K562 (cell line): Measurements from ENCODE around the gene NR2F6. TPM values are rescaled to one million over a fixed set of nuclear protein-coding genes. Genes with fewer than 3 reads are reported as not detected.

Experiments used
- C11orf30 ChIP-seq: fragments of 450-650 bp; IDR thresholded peaks from 2 replicates; pipeline ENCODE4 v1.6.1; 2016; ENCODE audit warnings: low read depth, mild to moderate bottlenecking
- CC2D1A ChIP-seq: fragments of 450-650 bp; IDR thresholded peaks from 2 replicates; pipeline ENCODE4 v1.6.1; 2017; ENCODE audit warnings: mild to moderate bottlenecking
- CCAR2 ChIP-seq: fragments of 200-400 bp; formaldehyde crosslinking; IDR thresholded peaks from 2 replicates; pipeline ENCODE4 v1.6.1; 2017; ENCODE audit warnings: mild to moderate bottlenecking, low read depth, low read length
- FOXP1 ChIP-seq: sonication (generic); formaldehyde crosslinking; IDR thresholded peaks from 2 replicates; pipeline ENCODE4 v1.8.0; 2022; ENCODE audit warnings: mild to moderate bottlenecking, missing genetic modification reagents
- MAZ ChIP-seq, 2 experiments: fragments of 450-650 bp in 1 of 2; sonication (generic) in 1 of 2; formaldehyde crosslinking; IDR thresholded peaks in 1 of 2; conservative IDR thresholded peaks in 1 of 2; 2 replicates each; pipeline versions ENCODE4 v1.4.0 to v1.5.0; 2020; ENCODE audit warnings: mild to moderate bottlenecking in 1 of 2, missing genetic modification reagents in 1 of 2
- PHTF2 ChIP-seq: fragments of 250-450 bp; sonication (Bioruptor Pico); IDR thresholded peaks from 2 replicates; pipeline ENCODE4 v1.5.0; 2021; ENCODE audit warnings: mild to moderate bottlenecking
- RBFOX2 ChIP-seq: fragments of 200-400 bp; formaldehyde crosslinking; IDR thresholded peaks from 2 replicates; pipeline ENCODE4 v1.6.1; 2017; ENCODE audit warnings: low read depth, mild to moderate bottlenecking, low read length, moderate library complexity
- STAT5B ChIP-seq: fragments of 250-450 bp; sonication (Bioruptor Pico); IDR thresholded peaks from 2 replicates; pipeline ENCODE4 v1.8.0; 2021; ENCODE audit warnings: mild to moderate bottlenecking, inconsistent platforms
- TEAD1 ChIP-seq, 2 experiments: fragments of 450-650 bp in 1 of 2; sonication (generic) in 1 of 2; formaldehyde crosslinking; IDR thresholded peaks; 2 replicates each; pipeline versions ENCODE4 v1.4.0 to v1.8.0; 2020 to 2022; ENCODE audit warnings: mild to moderate bottlenecking in 2 of 2, missing genetic modification reagents in 1 of 2
- TRIM28 ChIP-seq: fragments of 450-650 bp; IDR thresholded peaks from 2 replicates; pipeline ENCODE4 v1.6.1; 2017
- ZNF57 ChIP-seq: fragments of 450-650 bp; formaldehyde crosslinking; IDR thresholded peaks from 2 replicates; pipeline ENCODE4 v1.4.0; 2020; ENCODE audit warnings: mild to moderate bottlenecking, moderate library complexity
- polyA plus RNA-seq, 8 experiments: library from polyadenylated mRNA; depleted of rRNA in 4 of 8; stranded (reverse) in 5 of 8; unstranded in 3 of 8; fragments of >200 nt; fragmentation: Nextera tagmentation in 2 of 8; fragmentation: Illumina TruSeq in 1 of 8; extraction: Ambion mirVana in 2 of 8; extraction: Trizol in 1 of 8; gene quantifications; 2 replicates each; pipeline versions ENCODE4 v1.2.1 to v1.2.3, GENCODE V29; 2011 to 2014; ENCODE audit warnings: inconsistent platforms in 1 of 8, missing spikeins in 1 of 8
- total RNA-seq, 7 experiments: library from RNA; depleted of rRNA in 6 of 7; stranded (reverse); fragments of >200 nt in 6 of 7; fragmentation: Illumina TruSeq in 2 of 7; extraction: Trizol in 2 of 7; gene quantifications; 2 replicates each; pipeline versions ENCODE4 v1.2.1 to v1.2.3, GENCODE V29; 2011 to 2021; ENCODE audit warnings: low replicate concordance in 1 of 7
- TF ChIP-seq, protein P1 (sequence below): fragments of 250-450 bp; sonication (Bioruptor Pico); IDR thresholded peaks from 2 replicates; pipeline ENCODE4 v1.5.0; 2022; ENCODE audit warnings: mild to moderate bottlenecking
- TF ChIP-seq, protein P2 (sequence below), 3 experiments: fragments of 200-800 bp in 1 of 3; fragments of 250-450 bp in 1 of 3; fragments of 450-650 bp in 1 of 3; sonication (Bioruptor Pico) in 1 of 3; sonication (Bioruptor generic) in 1 of 3; formaldehyde crosslinking in 1 of 3; IDR thresholded peaks; 2 replicates each; pipeline versions ENCODE4 v1.6.1 to v1.8.0; 2016 to 2022; ENCODE audit warnings: mild to moderate bottlenecking in 2 of 3, missing genetic modification characterization in 2 of 3, missing compliant biosample characterization in 1 of 3, moderate library complexity in 1 of 3

NR2F6 gene
- total and polyA plus RNA-seq, 9 of the 15 experiments (the other 6 are each of a cell fraction or from before 2014, with no cell fraction given): 0.76 to 97.5 (median 18.8) TPM

DNA sequence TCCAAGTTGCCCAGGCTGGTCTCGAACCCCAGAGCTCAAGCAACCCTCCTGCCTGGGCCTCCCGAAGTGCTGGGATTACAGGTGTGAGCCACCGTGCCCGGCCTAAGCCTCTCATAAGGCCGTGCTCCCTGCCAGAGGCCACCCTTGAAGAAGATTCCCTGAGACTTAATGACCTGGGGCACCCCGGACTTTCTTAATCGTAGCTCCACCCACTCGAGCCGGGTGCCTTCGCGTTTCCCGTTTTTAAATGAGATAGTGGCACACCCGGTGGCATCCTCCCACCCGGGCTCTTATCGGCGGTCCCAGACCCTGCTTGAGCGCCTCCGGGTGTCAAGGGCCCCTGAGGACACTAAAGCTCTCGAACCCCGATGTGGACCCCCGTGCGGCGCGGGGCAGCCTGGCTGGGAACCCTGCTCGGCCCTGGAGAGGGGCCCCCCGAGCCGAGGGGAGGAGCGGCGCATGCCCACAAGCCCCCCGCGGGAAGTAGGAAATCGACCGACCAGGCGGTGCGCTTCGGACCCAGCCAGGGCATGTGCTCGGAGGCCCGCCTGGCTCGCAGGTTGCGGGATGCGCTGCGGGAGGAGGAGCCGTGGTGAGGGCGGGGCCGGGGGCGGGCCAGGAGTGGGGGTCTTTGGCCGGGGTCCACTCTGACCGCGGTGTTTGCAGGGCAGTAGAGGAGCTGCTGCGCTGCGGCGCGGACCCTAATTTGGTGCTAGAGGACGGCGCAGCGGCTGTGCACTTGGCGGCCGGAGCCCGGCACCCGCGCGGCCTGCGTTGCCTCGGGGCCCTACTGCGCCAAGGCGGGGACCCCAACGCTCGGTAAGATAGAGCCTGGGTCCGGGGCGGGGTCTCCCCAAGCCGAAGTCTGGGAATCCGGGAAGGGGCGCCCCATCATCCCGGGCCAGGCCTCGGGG is 35.9 kb upstream of the NR2F6 start, which contains the start of gene ANKLE1 (continued):
- TF ChIP-seq, protein P1, sequence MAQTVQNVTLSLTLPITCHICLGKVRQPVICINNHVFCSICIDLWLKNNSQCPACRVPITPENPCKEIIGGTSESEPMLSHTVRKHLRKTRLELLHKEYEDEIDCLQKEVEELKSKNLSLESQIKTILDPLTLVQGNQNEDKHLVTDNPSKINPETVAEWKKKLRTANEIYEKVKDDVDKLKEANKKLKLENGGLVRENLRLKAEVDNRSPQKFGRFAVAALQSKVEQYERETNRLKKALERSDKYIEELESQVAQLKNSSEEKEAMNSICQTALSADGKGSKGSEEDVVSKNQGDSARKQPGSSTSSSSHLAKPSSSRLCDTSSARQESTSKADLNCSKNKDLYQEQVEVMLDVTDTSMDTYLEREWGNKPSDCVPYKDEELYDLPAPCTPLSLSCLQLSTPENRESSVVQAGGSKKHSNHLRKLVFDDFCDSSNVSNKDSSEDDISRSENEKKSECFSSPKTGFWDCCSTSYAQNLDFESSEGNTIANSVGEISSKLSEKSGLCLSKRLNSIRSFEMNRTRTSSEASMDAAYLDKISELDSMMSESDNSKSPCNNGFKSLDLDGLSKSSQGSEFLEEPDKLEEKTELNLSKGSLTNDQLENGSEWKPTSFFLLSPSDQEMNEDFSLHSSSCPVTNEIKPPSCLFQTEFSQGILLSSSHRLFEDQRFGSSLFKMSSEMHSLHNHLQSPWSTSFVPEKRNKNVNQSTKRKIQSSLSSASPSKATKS: no peak
- TF ChIP-seq CCAR2 (no peak), TRIM28 (no peak), MAZ (CRISPR knock-in tag; conservative IDR thresholded peaks at IDR 0.05 in 1 of 2, IDR thresholded peaks at IDR 0.05 in 1 of 2) (no peak), CC2D1A (no peak), ZNF57 (CRISPR knock-in tag) (no peak), RBFOX2 (peak; percentile 52; the same call in 1 of the 2 replicates), PHTF2 (CRISPR knock-in tag) (no peak), TEAD1 (CRISPR knock-in tag; IDR thresholded peaks at IDR 0.05) (no peak), FOXP1 (CRISPR knock-in tag) (no peak), STAT5B (CRISPR knock-in tag) (no peak), C11orf30 (no peak)
- TF ChIP-seq, protein P2, sequence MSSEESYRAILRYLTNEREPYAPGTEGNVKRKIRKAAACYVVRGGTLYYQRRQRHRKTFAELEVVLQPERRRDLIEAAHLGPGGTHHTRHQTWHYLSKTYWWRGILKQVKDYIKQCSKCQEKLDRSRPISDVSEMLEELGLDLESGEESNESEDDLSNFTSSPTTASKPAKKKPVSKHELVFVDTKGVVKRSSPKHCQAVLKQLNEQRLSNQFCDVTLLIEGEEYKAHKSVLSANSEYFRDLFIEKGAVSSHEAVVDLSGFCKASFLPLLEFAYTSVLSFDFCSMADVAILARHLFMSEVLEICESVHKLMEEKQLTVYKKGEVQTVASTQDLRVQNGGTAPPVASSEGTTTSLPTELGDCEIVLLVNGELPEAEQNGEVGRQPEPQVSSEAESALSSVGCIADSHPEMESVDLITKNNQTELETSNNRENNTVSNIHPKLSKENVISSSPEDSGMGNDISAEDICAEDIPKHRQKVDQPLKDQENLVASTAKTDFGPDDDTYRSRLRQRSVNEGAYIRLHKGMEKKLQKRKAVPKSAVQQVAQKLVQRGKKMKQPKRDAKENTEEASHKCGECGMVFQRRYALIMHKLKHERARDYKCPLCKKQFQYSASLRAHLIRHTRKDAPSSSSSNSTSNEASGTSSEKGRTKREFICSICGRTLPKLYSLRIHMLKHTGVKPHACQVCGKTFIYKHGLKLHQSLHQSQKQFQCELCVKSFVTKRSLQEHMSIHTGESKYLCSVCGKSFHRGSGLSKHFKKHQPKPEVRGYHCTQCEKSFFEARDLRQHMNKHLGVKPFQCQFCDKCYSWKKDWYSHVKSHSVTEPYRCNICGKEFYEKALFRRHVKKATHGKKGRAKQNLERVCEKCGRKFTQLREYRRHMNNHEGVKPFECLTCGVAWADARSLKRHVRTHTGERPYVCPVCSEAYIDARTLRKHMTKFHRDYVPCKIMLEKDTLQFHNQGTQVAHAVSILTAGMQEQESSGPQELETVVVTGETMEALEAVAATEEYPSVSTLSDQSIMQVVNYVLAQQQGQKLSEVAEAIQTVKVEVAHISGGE (CRISPR knock-in tag; IDR thresholded peaks at IDR 0.05): no peak
